Suprapubic skin (tissue), 4 donors: ENCODE measurements around the gene NRCAM.

Experiments used
- POLR2A ChIP-seq, 2 donors: fragments of 450-650 bp; IDR thresholded peaks; one replicate each; pipeline ENCODE4 v1.6.1; 2017; ENCODE audit warnings: antibody characterized with exemption in 2 of 2, mild to moderate bottlenecking in 2 of 2, moderate library complexity in 2 of 2
- POLR2AphosphoS5 ChIP-seq, 3 donors: sonication (generic); formaldehyde crosslinking; IDR thresholded peaks; one replicate each; pipeline ENCODE4 v1.6.1; 2017; ENCODE audit warnings: antibody characterized with exemption in 3 of 3
- TF ChIP-seq, protein P1 (sequence below), 2 donors: fragments of 200-600 bp in 1 of 2; fragments of 450-650 bp in 1 of 2; sonication (generic) in 1 of 2; IDR thresholded peaks; one replicate each; pipeline ENCODE4 v1.5.1; 2016 to 2019; ENCODE audit warnings: antibody characterized with exemption in 2 of 2, mild to moderate bottlenecking in 1 of 2, moderate library complexity in 1 of 2

GRCh38 chr7:108166687-108167086 is 289.5 kb downstream of the NRCAM start:
- no peak for TF ChIP-seq POLR2AphosphoS5 (IDR thresholded peaks at IDR 0.05)
- TF ChIP-seq, protein P1, sequence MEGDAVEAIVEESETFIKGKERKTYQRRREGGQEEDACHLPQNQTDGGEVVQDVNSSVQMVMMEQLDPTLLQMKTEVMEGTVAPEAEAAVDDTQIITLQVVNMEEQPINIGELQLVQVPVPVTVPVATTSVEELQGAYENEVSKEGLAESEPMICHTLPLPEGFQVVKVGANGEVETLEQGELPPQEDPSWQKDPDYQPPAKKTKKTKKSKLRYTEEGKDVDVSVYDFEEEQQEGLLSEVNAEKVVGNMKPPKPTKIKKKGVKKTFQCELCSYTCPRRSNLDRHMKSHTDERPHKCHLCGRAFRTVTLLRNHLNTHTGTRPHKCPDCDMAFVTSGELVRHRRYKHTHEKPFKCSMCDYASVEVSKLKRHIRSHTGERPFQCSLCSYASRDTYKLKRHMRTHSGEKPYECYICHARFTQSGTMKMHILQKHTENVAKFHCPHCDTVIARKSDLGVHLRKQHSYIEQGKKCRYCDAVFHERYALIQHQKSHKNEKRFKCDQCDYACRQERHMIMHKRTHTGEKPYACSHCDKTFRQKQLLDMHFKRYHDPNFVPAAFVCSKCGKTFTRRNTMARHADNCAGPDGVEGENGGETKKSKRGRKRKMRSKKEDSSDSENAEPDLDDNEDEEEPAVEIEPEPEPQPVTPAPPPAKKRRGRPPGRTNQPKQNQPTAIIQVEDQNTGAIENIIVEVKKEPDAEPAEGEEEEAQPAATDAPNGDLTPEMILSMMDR (IDR thresholded peaks at IDR 0.05) = no peak
- TF ChIP-seq POLR2A (IDR thresholded peaks at IDR 0.05) = no peak
